ENCODE results near the gene DMAP1. TPM values are rescaled to one million over a fixed set of nuclear protein-coding genes. Genes with fewer than 3 reads are reported as not detected.

Gene DMAP1
- total RNA-seq, 1 experiment from 2014 or later: 27.8 TPM

- peak; percentile 43 to 75 (median 44) for TF ChIP-seq CTCF (IDR thresholded peaks at IDR 0.05 in 2 of 3, conservative IDR thresholded peaks at IDR 0.05 in 1 of 3; ENCODE audit: borderline replicate concordance in 1 of 3, insufficient read depth in 1 of 3, low read depth in 2 of 3, low read length in 2 of 3)
- no peak for TF ChIP-seq JUND (IDR thresholded peaks at IDR 0.05)
- ChIA-PET CTCF (no interaction called here), POLR2A (no interaction called here), RAD21 (ENCODE audit: low non-redundant PET in 1 of 2, low total read pairs in 2 of 2, uncharacterized antibody in 2 of 2, unreplicated experiment in 2 of 2) (no interaction called here)
- H3K9me2 ChIP-seq (ENCODE audit: insufficient read depth): no peaks in the 10 kb centered on the region
- no peaks in the 10 kb centered on the region for H4K20me1 ChIP-seq (ENCODE audit: insufficient read depth)
- no peaks in the 10 kb centered on the region for H3K79me2 ChIP-seq (ENCODE audit: insufficient read depth, low read length)
- no peak overlapping the region for H3K9ac ChIP-seq (ENCODE audit: low read length)
- no peaks in the 10 kb centered on the region for H3K9me3 ChIP-seq (ENCODE audit: control insufficient read depth in 1 of 2, insufficient read depth in 1 of 2, low read depth in 1 of 2, low read length in 2 of 2)
- BruUV-seq (replicated peaks): no TSS peak
- H3K27ac ChIP-seq (ENCODE audit: low read depth, low read length): no peak overlapping the region
- no peaks in the 10 kb centered on the region for H3K36me3 ChIP-seq (ENCODE audit: control insufficient read depth in 1 of 2, insufficient read depth in 2 of 2, low read length in 2 of 2)
- no peak overlapping the region for H2AFZ ChIP-seq (ENCODE audit: low read depth, low read length, poor library complexity, severe bottlenecking)
- H3K4me2 ChIP-seq (ENCODE audit: low read length): no peak overlapping the region
- no peaks in the 10 kb centered on the region for H3K4me1 ChIP-seq (ENCODE audit: control insufficient read depth in 1 of 2, insufficient read depth in 2 of 2, low read length in 2 of 2)
- intact Hi-C loops (cut with micrococcal nuclease): no loop called here
- DNase-seq (ENCODE audit: low read depth, low spot score): no peak
- H3K27me3 ChIP-seq (ENCODE audit: insufficient read depth, low read length): no peaks in the 10 kb centered on the region
- H3K4me3 ChIP-seq (replicated peaks in 1 of 2; ENCODE audit: low read depth in 1 of 2, low read length in 2 of 2): no peak overlapping the region
- peak; percentile 85 for ATAC-seq
Measured at GRCh38 chr1:44168520-44169098, 44.7 kb upstream of the DMAP1 start.

GRCh38 chr1:44170281-44170823 is 42.9 kb upstream of the DMAP1 start:
- CTCF ChIA-PET: interaction anchor here (1.1 kb wide), 1 partner anchor 15 kb away, joined by 3 read pairs; no protein-coding TSS in a partner anchor
- RAD21 ChIA-PET (ENCODE audit: low non-redundant PET in 1 of 2, low total read pairs in 2 of 2, uncharacterized antibody in 2 of 2, unreplicated experiment in 2 of 2): no interaction called here
- peaks cover 4 to 5% of the 10 kb centered on the region in 2 experiments; a peak in 1 of 4 replicates for H3K9me3 ChIP-seq (ENCODE audit: control insufficient read depth in 1 of 2, insufficient read depth in 1 of 2, low read depth in 1 of 2, low read length in 2 of 2)
- no peaks in the 10 kb centered on the region for H3K9me2 ChIP-seq (ENCODE audit: insufficient read depth)
- no peak for ATAC-seq
- TF ChIP-seq EGR1 (IDR thresholded peaks at IDR 0.05; ENCODE audit: low read depth) (no peak), ZBTB33 (IDR thresholded peaks at IDR 0.05; ENCODE audit: extremely low read depth, insufficient replicate concordance, low read length) (no peak), ATF3 (IDR thresholded peaks at IDR 0.05) (no peak), SIN3A (IDR thresholded peaks at IDR 0.05; ENCODE audit: low read depth) (no peak), CTCF (IDR thresholded peaks at IDR 0.05 in 2 of 3, conservative IDR thresholded peaks at IDR 0.05 in 1 of 3; ENCODE audit: borderline replicate concordance in 1 of 3, insufficient read depth in 1 of 3, low read depth in 2 of 3, low read length in 2 of 3) (peak in 2 of 3 experiments; percentile 17 to 31; a peak in 4 of 6 replicates), MAX (IDR thresholded peaks at IDR 0.05) (no peak)
- no peak overlapping the region for H2AFZ ChIP-seq (ENCODE audit: low read depth, low read length, poor library complexity, severe bottlenecking)
- no peak overlapping the region for H3K9ac ChIP-seq (ENCODE audit: low read length)
- no peak overlapping the region for H3K4me2 ChIP-seq (ENCODE audit: low read length)
- no peak for DNase-seq (ENCODE audit: low read depth, low spot score)
- no peaks in the 10 kb centered on the region for H3K4me1 ChIP-seq (ENCODE audit: control insufficient read depth in 1 of 2, insufficient read depth in 2 of 2, low read length in 2 of 2)
- BruUV-seq (replicated peaks): no TSS peak
- H3K27ac ChIP-seq (ENCODE audit: low read depth, low read length): no peak overlapping the region
- intact Hi-C loops (cut with micrococcal nuclease): no loop called here
- no peaks in the 10 kb centered on the region for H3K27me3 ChIP-seq (ENCODE audit: insufficient read depth, low read length)
- no peak overlapping the region for H3K4me3 ChIP-seq (replicated peaks in 1 of 2; ENCODE audit: low read depth in 1 of 2, low read length in 2 of 2)
- no peaks in the 10 kb centered on the region for H3K79me2 ChIP-seq (ENCODE audit: insufficient read depth, low read length)
- H4K20me1 ChIP-seq (ENCODE audit: insufficient read depth): no peaks in the 10 kb centered on the region
- H3K36me3 ChIP-seq (ENCODE audit: control insufficient read depth in 1 of 2, insufficient read depth in 2 of 2, low read length in 2 of 2): no peaks in the 10 kb centered on the region
- POLR2A ChIA-PET: interaction anchor here (1.2 kb wide), 1 partner anchor 15 kb away, joined by 3 read pairs; no protein-coding TSS in a partner anchor

All from HCT116 (cell line).